ENCODE measurements around the gene PRKG1.
"Not testable (repeated sequence)": the region's sequence is repeated elsewhere in the genome, so short reads cannot be mapped to it uniquely, and the experiment has no call there.

PRKG1 gene

DNA sequence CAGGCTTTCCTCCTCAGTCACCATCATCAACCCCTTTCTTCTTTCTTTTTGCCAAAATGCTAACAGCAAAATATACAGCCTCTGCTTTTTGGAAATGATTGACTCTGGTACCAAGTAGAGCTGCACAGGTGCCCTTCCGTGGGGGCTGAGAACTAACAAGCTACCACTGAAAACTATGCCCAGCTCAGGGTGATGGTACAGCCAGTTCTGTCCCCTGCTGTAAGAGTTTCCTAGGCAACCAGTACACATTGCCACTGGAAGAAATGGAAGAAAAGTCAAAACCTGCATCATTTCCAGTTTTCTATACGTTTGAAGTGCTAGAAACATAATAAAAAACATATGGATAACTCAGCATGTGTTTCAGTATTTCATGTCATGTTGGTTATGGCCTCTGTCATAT, 297.5 kb downstream of the PRKG1 start:
- H3K36me3 ChIP-seq (ENCODE audit: control insufficient read depth, insufficient read depth, low read length) = no peaks in the 10 kb centered on the region
- no peaks in the 10 kb centered on the region for H3K4me1 ChIP-seq (ENCODE audit: control insufficient read depth, insufficient read depth, low read length, poor library complexity, severe bottlenecking)
- no peak overlapping the region for H3K27ac ChIP-seq (ENCODE audit: low read depth, low read length, severe bottlenecking)
- WGBS, 2 experiments (ENCODE audit: insufficient coverage in 2 of 2) = 56 to 84% methylated on average over 1 to 2 of the region's 2 CpGs
- H3K4me3 ChIP-seq (ENCODE audit: extremely low read depth, insufficient read depth, low read length, poor library complexity, severe bottlenecking) = no peak overlapping the region
- H3K9me3 ChIP-seq (ENCODE audit: control insufficient read depth, low read length) = no peaks in the 10 kb centered on the region

GRCh38 chr10:51375790-51376189, 301.5 kb downstream of the PRKG1 start:
- Histone ChIP-seq H3K27ac (ENCODE audit: low read depth, low read length, severe bottlenecking) (no peak overlapping the region), H3K4me1 (ENCODE audit: control insufficient read depth, insufficient read depth, low read length, poor library complexity, severe bottlenecking) (no peaks in the 10 kb centered on the region), H3K9me3 (ENCODE audit: control insufficient read depth, low read length) (no peaks in the 10 kb centered on the region), H3K4me3 (ENCODE audit: extremely low read depth, insufficient read depth, low read length, poor library complexity, severe bottlenecking) (no peak overlapping the region), H3K36me3 (ENCODE audit: control insufficient read depth, insufficient read depth, low read length) (no peaks in the 10 kb centered on the region)
- 100% methylated on average over 1 of the region's 2 CpGs; no CpG with 5 or more reads in 1 of the 2 experiments for WGBS, 2 experiments (ENCODE audit: insufficient coverage in 2 of 2)

DNA sequence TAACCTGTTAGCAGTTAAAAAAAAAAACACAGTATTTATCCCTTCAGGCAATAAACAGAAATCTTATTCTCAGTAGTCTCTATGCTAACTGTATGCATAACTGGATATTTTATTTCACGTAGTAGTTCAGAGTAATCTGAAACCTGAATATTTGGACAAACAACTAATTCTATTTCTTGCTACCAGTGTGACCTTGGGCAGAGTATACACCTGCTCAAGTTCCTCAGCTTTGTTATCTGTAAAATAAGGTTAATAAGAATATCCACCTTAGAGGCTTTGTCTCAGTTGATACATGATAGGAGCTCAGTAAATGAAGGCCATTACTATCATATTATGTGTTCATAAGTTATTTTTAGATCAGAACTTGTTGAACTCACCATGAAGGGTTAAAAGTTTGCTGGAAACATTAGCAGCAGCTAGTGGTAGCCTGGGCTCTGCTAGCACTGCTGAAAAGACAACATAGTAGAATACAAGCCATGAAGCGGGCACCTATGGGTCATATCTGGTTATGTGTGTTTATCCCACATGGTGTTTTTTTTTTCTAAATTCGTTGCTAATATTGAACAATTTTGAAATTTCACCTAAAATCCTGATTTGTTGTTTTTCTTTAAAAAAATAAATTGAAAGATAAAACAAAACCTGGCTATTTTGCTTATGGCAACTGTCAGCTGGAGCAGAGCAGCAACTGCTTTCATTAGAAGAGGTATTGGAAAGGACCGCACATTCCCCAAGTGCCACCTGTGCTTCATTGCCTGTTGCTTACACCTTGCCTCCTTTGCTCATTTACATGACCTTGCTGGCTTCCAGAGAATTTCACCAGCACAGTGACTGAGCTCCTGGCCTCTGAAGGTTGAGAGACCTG, 303.0 kb downstream of the PRKG1 start:
- H3K36me3 ChIP-seq (ENCODE audit: control insufficient read depth, insufficient read depth, low read length) = no peaks in the 10 kb centered on the region
- 94 to 100% methylated on average over 1 to 2 of the region's 4 CpGs for WGBS, 2 experiments (ENCODE audit: insufficient coverage in 2 of 2)
- H3K4me1 ChIP-seq (ENCODE audit: control insufficient read depth, insufficient read depth, low read length, poor library complexity, severe bottlenecking) = no peaks in the 10 kb centered on the region
- H3K4me3 ChIP-seq (ENCODE audit: extremely low read depth, insufficient read depth, low read length, poor library complexity, severe bottlenecking) = no peak overlapping the region
- H3K9me3 ChIP-seq (ENCODE audit: control insufficient read depth, low read length) = no peaks in the 10 kb centered on the region
- no peak overlapping the region for H3K27ac ChIP-seq (ENCODE audit: low read depth, low read length, severe bottlenecking)

GRCh38 chr10:51377932-51378599, 303.8 kb downstream of the PRKG1 start:
- Histone ChIP-seq H3K4me3 (ENCODE audit: extremely low read depth, insufficient read depth, low read length, poor library complexity, severe bottlenecking) (no peak overlapping the region), H3K36me3 (ENCODE audit: control insufficient read depth, insufficient read depth, low read length) (no peaks in the 10 kb centered on the region), H3K4me1 (ENCODE audit: control insufficient read depth, insufficient read depth, low read length, poor library complexity, severe bottlenecking) (no peaks in the 10 kb centered on the region), H3K9me3 (ENCODE audit: control insufficient read depth, low read length) (no peaks in the 10 kb centered on the region), H3K27ac (ENCODE audit: low read depth, low read length, severe bottlenecking) (no peak overlapping the region)
- 50 to 70% methylated on average over 1 to 2 of the region's 3 CpGs for WGBS, 2 experiments (ENCODE audit: insufficient coverage in 2 of 2)

GRCh38 chr10:51382181-51382580, 307.9 kb downstream of the PRKG1 start:
- H3K4me3 ChIP-seq (ENCODE audit: extremely low read depth, insufficient read depth, low read length, poor library complexity, severe bottlenecking) = no peak overlapping the region
- H3K4me1 ChIP-seq (ENCODE audit: control insufficient read depth, insufficient read depth, low read length, poor library complexity, severe bottlenecking) = no peaks in the 10 kb centered on the region
- no peak overlapping the region for H3K27ac ChIP-seq (ENCODE audit: low read depth, low read length, severe bottlenecking)
- no peaks in the 10 kb centered on the region for H3K36me3 ChIP-seq (ENCODE audit: control insufficient read depth, insufficient read depth, low read length)
- H3K9me3 ChIP-seq (ENCODE audit: control insufficient read depth, low read length) = no peaks in the 10 kb centered on the region
- WGBS, 2 experiments (ENCODE audit: insufficient coverage in 2 of 2) = no CpG with 5 or more reads among the region's 1 CpG

GRCh38 chr10:51384971-51385370, 310.7 kb downstream of the PRKG1 start:
- WGBS, 2 experiments (ENCODE audit: insufficient coverage in 2 of 2) = 86% methylated on average over 1 of the region's 3 CpGs; no CpG with 5 or more reads in 1 of the 2 experiments
- H3K4me1 ChIP-seq (ENCODE audit: control insufficient read depth, insufficient read depth, low read length, poor library complexity, severe bottlenecking) = no peaks in the 10 kb centered on the region
- H3K4me3 ChIP-seq (ENCODE audit: extremely low read depth, insufficient read depth, low read length, poor library complexity, severe bottlenecking) = no peak overlapping the region
- no peak overlapping the region for H3K27ac ChIP-seq (ENCODE audit: low read depth, low read length, severe bottlenecking)
- H3K36me3 ChIP-seq (ENCODE audit: control insufficient read depth, insufficient read depth, low read length) = no peaks in the 10 kb centered on the region
- H3K9me3 ChIP-seq (ENCODE audit: control insufficient read depth, low read length) = no peaks in the 10 kb centered on the region

DNA sequence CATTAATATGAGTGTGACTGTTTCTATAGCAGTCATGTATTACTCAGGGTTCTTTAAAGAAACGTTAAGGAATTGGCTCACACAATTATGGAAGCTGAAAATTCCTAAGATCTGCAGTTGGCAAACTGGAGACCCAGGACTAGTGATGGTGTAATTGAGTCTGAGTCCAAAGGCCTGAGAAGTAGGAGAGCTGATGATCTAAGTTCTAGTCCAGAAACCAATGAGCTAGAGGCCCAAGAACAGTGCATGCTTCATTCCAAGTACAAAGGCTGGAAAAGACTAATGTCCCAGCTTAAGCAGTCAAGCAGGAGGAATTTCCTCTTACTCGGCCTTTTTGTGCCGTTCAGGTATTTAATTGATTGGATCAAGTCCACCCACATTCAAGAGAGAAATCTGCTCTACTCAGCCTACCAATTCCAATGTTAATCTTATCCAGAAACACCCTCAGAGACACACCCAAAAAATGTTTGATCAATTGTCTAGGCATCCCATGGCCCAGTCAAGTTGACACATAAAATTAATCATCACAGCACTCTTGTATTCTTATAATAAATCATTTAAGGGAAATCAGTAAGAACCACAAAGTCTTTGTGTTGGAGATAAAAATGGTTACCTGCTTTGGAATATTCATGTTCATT, 312.1 kb downstream of the PRKG1 start:
- WGBS, 2 experiments (ENCODE audit: insufficient coverage in 2 of 2) = 80 to 95% methylated on average over 1 to 3 of the region's 3 CpGs
- H3K4me3 ChIP-seq (ENCODE audit: extremely low read depth, insufficient read depth, low read length, poor library complexity, severe bottlenecking) = no peak overlapping the region
- H3K36me3 ChIP-seq (ENCODE audit: control insufficient read depth, insufficient read depth, low read length) = no peaks in the 10 kb centered on the region
- no peak overlapping the region for H3K27ac ChIP-seq (ENCODE audit: low read depth, low read length, severe bottlenecking)
- H3K9me3 ChIP-seq (ENCODE audit: control insufficient read depth, low read length) = no peaks in the 10 kb centered on the region
- no peaks in the 10 kb centered on the region for H3K4me1 ChIP-seq (ENCODE audit: control insufficient read depth, insufficient read depth, low read length, poor library complexity, severe bottlenecking)

DNA sequence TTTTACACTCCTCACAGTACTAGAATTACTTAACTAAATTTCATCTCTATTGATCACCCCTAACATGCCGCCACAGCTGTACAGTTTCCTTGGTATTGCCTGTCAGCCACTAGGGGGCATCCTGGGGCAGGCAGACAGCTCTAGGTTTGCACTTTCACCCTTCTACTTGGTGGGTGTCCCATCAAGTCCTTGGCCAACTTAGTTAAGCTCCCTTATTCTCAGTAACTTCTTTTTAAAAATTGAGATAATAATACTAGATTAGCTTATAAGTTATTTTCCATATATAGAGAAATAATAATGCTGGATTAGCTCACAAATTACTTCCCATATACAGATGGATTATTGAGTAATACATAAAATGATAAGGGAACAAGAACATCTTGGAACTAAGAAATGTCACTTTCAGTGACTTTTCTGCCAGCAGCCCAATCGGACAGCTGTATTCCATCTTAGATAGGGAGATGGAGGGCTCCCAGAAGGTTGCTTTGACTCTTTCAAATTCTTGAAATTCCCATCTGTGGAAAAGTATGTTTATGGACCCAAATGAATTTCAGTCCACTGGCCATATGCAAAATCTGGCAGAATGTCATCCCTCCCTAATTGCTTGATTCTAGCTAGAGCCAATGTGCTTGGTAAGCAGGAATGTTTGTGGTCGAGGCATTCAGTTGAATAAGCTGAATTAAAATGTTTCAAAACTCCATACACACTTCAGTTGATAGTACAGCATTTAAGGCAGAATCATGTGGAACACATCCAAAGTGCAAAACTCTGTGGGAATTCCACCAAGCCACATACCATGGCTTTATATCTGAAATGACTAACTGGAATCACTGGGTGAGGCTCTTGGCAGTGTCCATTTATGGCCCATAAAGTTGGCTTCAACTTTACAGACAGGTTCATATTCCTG, 315.4 kb downstream of the PRKG1 start:
- Histone ChIP-seq H3K27ac (ENCODE audit: low read depth, low read length, severe bottlenecking) (no peak overlapping the region), H3K36me3 (ENCODE audit: control insufficient read depth, insufficient read depth, low read length) (no peaks in the 10 kb centered on the region), H3K9me3 (ENCODE audit: control insufficient read depth, low read length) (no peaks in the 10 kb centered on the region), H3K4me3 (ENCODE audit: extremely low read depth, insufficient read depth, low read length, poor library complexity, severe bottlenecking) (no peak overlapping the region), H3K4me1 (ENCODE audit: control insufficient read depth, insufficient read depth, low read length, poor library complexity, severe bottlenecking) (no peaks in the 10 kb centered on the region)
- 61 to 71% methylated on average over 1 to 2 of the region's 3 CpGs for WGBS, 2 experiments (ENCODE audit: insufficient coverage in 2 of 2)

DNA sequence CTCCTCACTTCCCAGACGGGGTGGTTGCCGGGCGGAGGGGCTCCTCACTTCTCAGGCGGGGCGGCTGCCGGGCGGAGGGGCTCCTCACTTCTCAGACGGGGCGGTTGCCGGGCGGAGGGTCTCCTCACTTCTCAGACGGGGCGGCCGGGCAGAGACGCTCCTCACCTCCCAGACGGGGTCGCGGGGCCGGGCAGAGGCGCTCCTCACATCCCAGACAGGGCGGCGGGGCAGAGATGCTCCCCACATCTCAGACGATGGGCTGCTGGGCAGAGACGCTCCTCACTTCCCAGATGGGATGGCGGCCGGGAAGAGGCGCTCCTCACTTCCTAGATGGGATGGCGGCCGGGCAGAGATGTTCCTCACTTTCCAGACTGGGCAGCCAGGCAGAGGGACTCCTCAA, 318.7 kb downstream of the PRKG1 start:
- WGBS, 2 experiments (ENCODE audit: insufficient coverage in 2 of 2) = 80 to 100% methylated on average over 1 to 14 of the region's 29 CpGs

GRCh38 chr10:51394039-51394438, 319.8 kb downstream of the PRKG1 start:
- WGBS, 2 experiments (ENCODE audit: insufficient coverage in 2 of 2) = 93 to 100% methylated on average over 2 of the region's 3 CpGs
- Histone ChIP-seq H3K27ac (ENCODE audit: low read depth, low read length, severe bottlenecking) (no peak overlapping the region), H3K9me3 (ENCODE audit: control insufficient read depth, low read length) (no peaks in the 10 kb centered on the region), H3K36me3 (ENCODE audit: control insufficient read depth, insufficient read depth, low read length) (no peaks in the 10 kb centered on the region), H3K4me1 (ENCODE audit: control insufficient read depth, insufficient read depth, low read length, poor library complexity, severe bottlenecking) (no peaks in the 10 kb centered on the region), H3K4me3 (ENCODE audit: extremely low read depth, insufficient read depth, low read length, poor library complexity, severe bottlenecking) (no peak overlapping the region)

More for the DNA sequence above, 318.7 kb downstream of the PRKG1 start:
- not testable (repeated sequence) for H3K36me3 ChIP-seq (ENCODE audit: control insufficient read depth, insufficient read depth, low read length); H3K27ac ChIP-seq (ENCODE audit: low read depth, low read length, severe bottlenecking); H3K9me3 ChIP-seq (ENCODE audit: control insufficient read depth, low read length); H3K4me3 ChIP-seq (ENCODE audit: extremely low read depth, insufficient read depth, low read length, poor library complexity, severe bottlenecking); H3K4me1 ChIP-seq (ENCODE audit: control insufficient read depth, insufficient read depth, low read length, poor library complexity, severe bottlenecking)
